Measurements from ENCODE around the gene PRR14. TPM values are rescaled to one million over a fixed set of nuclear protein-coding genes. Genes with fewer than 3 reads are reported as not detected.

The PRR14 gene
- total RNA-seq, 3 donors from 2014 or later = 21.3 to 30.2 (median 26.9) TPM

DNA sequence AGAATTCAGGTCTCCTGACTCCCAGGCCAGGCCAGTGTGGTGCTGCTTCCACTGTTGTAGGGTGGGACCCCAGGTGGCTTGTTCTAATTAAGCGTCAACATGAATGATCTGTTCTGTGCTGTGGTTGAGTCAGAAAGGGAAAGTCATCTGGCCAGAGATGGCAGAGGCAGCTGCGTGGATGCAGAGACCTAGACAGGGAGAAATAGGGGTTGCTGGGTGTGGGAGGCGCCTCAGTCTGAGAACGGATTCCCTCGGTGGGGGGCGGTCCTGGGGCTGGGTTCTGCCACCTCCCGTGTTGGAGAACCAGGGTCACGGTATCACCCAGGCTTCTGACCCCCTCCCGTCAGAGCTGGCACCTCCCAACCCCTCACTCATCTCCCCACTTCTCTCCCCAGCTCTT, 13.1 kb downstream of the PRR14 start:
- H3K9me3 ChIP-seq = no peaks in the 10 kb centered on the region
- H3K4me1 ChIP-seq = peaks cover 5 to 20% of the 10 kb centered on the region in 2 donors
- H3K4me3 ChIP-seq = no peak overlapping the region
- TF ChIP-seq, protein P1, sequence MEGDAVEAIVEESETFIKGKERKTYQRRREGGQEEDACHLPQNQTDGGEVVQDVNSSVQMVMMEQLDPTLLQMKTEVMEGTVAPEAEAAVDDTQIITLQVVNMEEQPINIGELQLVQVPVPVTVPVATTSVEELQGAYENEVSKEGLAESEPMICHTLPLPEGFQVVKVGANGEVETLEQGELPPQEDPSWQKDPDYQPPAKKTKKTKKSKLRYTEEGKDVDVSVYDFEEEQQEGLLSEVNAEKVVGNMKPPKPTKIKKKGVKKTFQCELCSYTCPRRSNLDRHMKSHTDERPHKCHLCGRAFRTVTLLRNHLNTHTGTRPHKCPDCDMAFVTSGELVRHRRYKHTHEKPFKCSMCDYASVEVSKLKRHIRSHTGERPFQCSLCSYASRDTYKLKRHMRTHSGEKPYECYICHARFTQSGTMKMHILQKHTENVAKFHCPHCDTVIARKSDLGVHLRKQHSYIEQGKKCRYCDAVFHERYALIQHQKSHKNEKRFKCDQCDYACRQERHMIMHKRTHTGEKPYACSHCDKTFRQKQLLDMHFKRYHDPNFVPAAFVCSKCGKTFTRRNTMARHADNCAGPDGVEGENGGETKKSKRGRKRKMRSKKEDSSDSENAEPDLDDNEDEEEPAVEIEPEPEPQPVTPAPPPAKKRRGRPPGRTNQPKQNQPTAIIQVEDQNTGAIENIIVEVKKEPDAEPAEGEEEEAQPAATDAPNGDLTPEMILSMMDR (IDR thresholded peaks at IDR 0.05) = no peak
- TF ChIP-seq POLR2AphosphoS5 (IDR thresholded peaks at IDR 0.05) = no peak
- DNase-seq (ENCODE audit: low spot score in 2 of 2) = no peak
- H3K36me3 ChIP-seq = peaks cover 12% of the 10 kb centered on the region
- no peaks in the 10 kb centered on the region for H3K27me3 ChIP-seq
- intact Hi-C loops (cut with DNase I; ENCODE audit: low total_unique reads) = no loop called here
- H3K27ac ChIP-seq = peak overlapping the region; percentile 4 to 10

DNA sequence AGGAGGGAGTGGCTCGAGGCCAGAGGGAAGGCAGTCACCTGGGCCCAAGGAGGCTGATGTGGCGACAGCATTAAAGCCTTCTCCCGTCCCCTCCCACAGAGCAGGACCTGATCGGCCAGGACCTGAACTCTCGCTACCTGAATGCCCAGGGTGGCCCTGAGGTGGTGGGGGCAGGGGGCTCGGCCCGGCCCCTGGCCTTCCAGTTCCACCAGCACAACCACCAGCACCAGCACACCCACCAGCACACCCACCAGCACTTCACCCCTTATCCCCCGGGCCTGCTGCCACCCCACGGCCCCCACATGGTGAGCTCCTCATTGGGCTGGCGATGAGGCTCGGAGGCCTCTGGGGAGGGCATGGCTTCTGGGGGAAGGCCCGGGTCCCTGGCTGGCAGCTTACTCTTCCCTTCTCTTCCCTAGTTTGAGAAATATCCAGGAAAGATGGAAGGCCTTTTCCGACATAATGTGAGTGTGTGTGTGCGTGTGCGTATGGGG, 13.9 kb downstream of the PRR14 start:
- Histone ChIP-seq H3K27me3 (no peaks in the 10 kb centered on the region), H3K9me3 (no peaks in the 10 kb centered on the region), H3K36me3 (peaks cover 12% of the 10 kb centered on the region), H3K4me1 (peaks cover 5 to 20% of the 10 kb centered on the region in 2 donors), H3K4me3 (no peak overlapping the region), H3K27ac (peak overlapping the region in 1 of 2 donors; percentile 4)
- intact Hi-C loops (cut with DNase I; ENCODE audit: low total_unique reads) = no loop called here
- no peak for DNase-seq (ENCODE audit: low spot score in 2 of 2)
- TF ChIP-seq POLR2A (IDR thresholded peaks at IDR 0.05) = no peak
- TF ChIP-seq POLR2AphosphoS5 (IDR thresholded peaks at IDR 0.05) = no peak
- TF ChIP-seq, protein P1 (IDR thresholded peaks at IDR 0.05) = no peak

DNA sequence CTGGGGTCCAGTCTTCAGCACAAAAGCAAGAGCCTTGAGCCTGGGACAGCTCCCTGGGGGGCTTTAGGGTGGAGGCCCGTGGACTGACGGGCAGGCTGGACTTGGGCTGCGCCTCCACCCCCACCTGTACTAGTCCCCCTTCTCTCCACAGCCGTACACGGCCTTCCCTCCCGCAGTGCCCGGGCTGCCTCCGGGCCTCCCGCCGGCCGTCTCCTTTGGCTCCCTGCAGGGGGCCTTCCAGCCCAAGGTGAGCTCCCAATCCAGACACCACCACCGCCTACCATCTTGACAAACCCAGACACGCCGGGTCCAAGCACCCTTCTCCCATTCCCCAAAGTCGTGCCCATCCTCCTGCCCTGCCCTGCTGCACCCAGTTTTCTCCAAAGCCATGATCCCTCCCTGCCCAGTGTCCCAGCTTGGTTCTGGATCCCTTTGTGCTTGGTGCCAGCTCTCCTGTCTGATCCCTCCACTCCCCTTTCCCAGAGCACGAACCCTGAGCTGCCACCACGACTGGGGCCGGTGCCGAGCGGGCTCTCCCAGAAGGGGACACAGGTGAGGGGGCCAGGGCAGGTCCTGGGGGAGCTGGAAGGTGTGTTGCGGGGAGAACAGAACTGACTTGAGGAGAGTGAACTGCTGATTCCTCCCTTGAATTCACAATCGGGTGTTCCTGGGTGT, 14.5 kb downstream of the PRR14 start:
- Histone ChIP-seq H3K36me3 (peaks cover 12% of the 10 kb centered on the region), H3K27me3 (no peaks in the 10 kb centered on the region), H3K27ac (no peak overlapping the region), H3K4me1 (peaks cover 5 to 20% of the 10 kb centered on the region in 2 donors), H3K9me3 (no peaks in the 10 kb centered on the region), H3K4me3 (no peak overlapping the region)
- no peak for DNase-seq (ENCODE audit: low spot score in 2 of 2)
- TF ChIP-seq POLR2A (IDR thresholded peaks at IDR 0.05) = no peak
- no peak for TF ChIP-seq POLR2AphosphoS5 (IDR thresholded peaks at IDR 0.05)
- TF ChIP-seq, protein P1 (IDR thresholded peaks at IDR 0.05) = no peak
- intact Hi-C loops (cut with DNase I; ENCODE audit: low total_unique reads) = no loop called here

DNA sequence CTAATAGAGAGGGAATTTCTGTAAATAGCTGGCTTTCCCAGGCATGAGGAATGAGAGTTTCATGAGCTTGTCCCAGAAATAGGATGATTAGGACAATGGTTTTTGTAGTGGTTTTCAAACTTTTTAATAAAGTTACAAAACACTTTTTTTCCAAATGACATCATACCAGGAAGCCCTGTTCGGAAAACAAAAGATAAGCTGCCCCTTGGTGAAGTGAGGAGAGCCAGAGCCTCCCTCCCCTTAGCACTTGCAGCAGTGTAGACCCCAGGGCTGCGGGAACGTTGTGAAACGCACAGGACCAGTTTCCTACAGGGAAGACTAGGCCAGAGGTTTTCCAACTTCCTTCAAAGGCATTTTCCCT, 15.1 kb downstream of the PRR14 start:
- Histone ChIP-seq H3K4me1 (peaks cover 5 to 18% of the 10 kb centered on the region in 2 donors), H3K27ac (no peak overlapping the region), H3K9me3 (no peaks in the 10 kb centered on the region), H3K27me3 (no peaks in the 10 kb centered on the region), H3K4me3 (no peak overlapping the region), H3K36me3 (peaks cover 12% of the 10 kb centered on the region)
- TF ChIP-seq POLR2AphosphoS5 (IDR thresholded peaks at IDR 0.05) (no peak), POLR2A (IDR thresholded peaks at IDR 0.05) (no peak)
- TF ChIP-seq, protein P1 (IDR thresholded peaks at IDR 0.05) = no peak
- intact Hi-C loops (cut with DNase I; ENCODE audit: low total_unique reads) = no loop called here
- DNase-seq (ENCODE audit: low spot score in 2 of 2) = no peak

DNA sequence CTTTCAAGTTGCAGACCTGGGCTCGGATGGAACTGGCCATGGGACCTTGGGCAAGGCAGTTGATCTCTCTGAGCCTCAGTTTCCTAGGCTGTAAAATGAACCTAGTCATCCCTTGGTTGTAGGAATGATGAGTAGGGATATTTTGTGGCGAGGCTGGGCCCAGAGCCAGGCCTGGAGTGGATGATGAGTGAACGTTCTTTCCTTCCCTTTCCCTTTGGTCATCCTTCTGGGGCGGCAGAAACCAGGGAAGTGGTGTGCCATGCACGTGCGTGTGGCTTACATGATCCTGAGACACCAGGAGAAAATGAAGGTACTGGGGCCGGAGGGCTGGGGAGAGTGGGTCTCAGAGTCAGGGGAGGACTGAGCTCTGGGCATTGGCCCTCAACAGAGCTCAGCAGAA, 15.9 kb downstream of the PRR14 start:
- peaks cover 0 to 10% of the 10 kb centered on the region in 2 donors for H3K4me1 ChIP-seq
- H3K27ac ChIP-seq = no peak overlapping the region
- no peak for TF ChIP-seq POLR2AphosphoS5 (IDR thresholded peaks at IDR 0.05)
- H3K36me3 ChIP-seq = peaks cover 12% of the 10 kb centered on the region
- DNase-seq (ENCODE audit: low spot score in 2 of 2) = no peak
- no peak overlapping the region for H3K4me3 ChIP-seq
- H3K27me3 ChIP-seq = no peaks in the 10 kb centered on the region
- H3K9me3 ChIP-seq = no peaks in the 10 kb centered on the region
- intact Hi-C loops (cut with DNase I; ENCODE audit: low total_unique reads) = no loop called here
